ENCODE results near the gene CRLF3.

- TF ChIP-seq POLR2A (IDR thresholded peaks at IDR 0.05) (no peak), CTCF (IDR thresholded peaks at IDR 0.05) (no peak)
Observed at GRCh38 chr17:30858556-30859250, 34.2 kb upstream of the CRLF3 start.

Data from tibial nerve (tissue), 3 donors.